IPS-15b (cell line): ENCODE measurements around the gene GPR183.

Experiments
- H3K27me3 ChIP-seq: one replicate; pipeline ENCODE4 v1.6.1; 2013; ENCODE audit warnings: low read length; ENCODE audit not compliant: control insufficient read depth, insufficient read depth
- H3K36me3 ChIP-seq: one replicate; pipeline ENCODE4 v1.6.1; 2013; ENCODE audit warnings: low read length; ENCODE audit not compliant: control insufficient read depth, insufficient read depth
- H3K4me1 ChIP-seq: one replicate; pipeline ENCODE4 v1.6.1; 2013; ENCODE audit warnings: mild to moderate bottlenecking, low read length; ENCODE audit not compliant: control insufficient read depth, insufficient read depth
- H3K4me3 ChIP-seq: one replicate; pipeline ENCODE4 v1.5.1; 2013; ENCODE audit warnings: low read depth, low read length
- H3K9ac ChIP-seq: one replicate; pipeline ENCODE4 v1.6.1; 2013; ENCODE audit warnings: low read depth, mild to moderate bottlenecking, low read length
- H3K9me3 ChIP-seq: one replicate; pipeline ENCODE4 v1.6.1; 2013; ENCODE audit warnings: mild to moderate bottlenecking, low read length; ENCODE audit not compliant: control insufficient read depth, insufficient read depth

GPR183 gene

GRCh38 chr13:99316657-99317256, 9.6 kb upstream of the GPR183 start:
- no peak overlapping the region for H3K9ac ChIP-seq
- H3K4me1 ChIP-seq: no peaks in the 10 kb centered on the region
- peaks cover 4% of the 10 kb centered on the region for H3K36me3 ChIP-seq
- H3K4me3 ChIP-seq: no peak overlapping the region
- no peaks in the 10 kb centered on the region for H3K9me3 ChIP-seq
- H3K27me3 ChIP-seq: no peaks in the 10 kb centered on the region

GRCh38 chr13:99316224-99316623, 9.0 kb upstream of the GPR183 start:
- H3K9ac ChIP-seq: no peak overlapping the region
- no peaks in the 10 kb centered on the region for H3K27me3 ChIP-seq
- H3K4me1 ChIP-seq: no peaks in the 10 kb centered on the region
- H3K9me3 ChIP-seq: no peaks in the 10 kb centered on the region
- H3K4me3 ChIP-seq: no peak overlapping the region
- peaks cover 4% of the 10 kb centered on the region for H3K36me3 ChIP-seq

GRCh38 chr13:99315186-99315585, 8.0 kb upstream of the GPR183 start:
- H3K4me1 ChIP-seq: no peaks in the 10 kb centered on the region
- peaks cover 4% of the 10 kb centered on the region for H3K36me3 ChIP-seq
- H3K9me3 ChIP-seq: no peaks in the 10 kb centered on the region
- no peak overlapping the region for H3K4me3 ChIP-seq
- H3K9ac ChIP-seq: no peak overlapping the region
- no peaks in the 10 kb centered on the region for H3K27me3 ChIP-seq

GRCh38 chr13:99314640-99315176, 7.5 kb upstream of the GPR183 start:
- no peaks in the 10 kb centered on the region for H3K4me1 ChIP-seq
- peaks cover 4% of the 10 kb centered on the region for H3K36me3 ChIP-seq
- no peak overlapping the region for H3K9ac ChIP-seq
- no peak overlapping the region for H3K4me3 ChIP-seq
- H3K27me3 ChIP-seq: no peaks in the 10 kb centered on the region
- H3K9me3 ChIP-seq: no peaks in the 10 kb centered on the region

GRCh38 chr13:99313941-99314340, 6.7 kb upstream of the GPR183 start:
- H3K36me3 ChIP-seq: no peaks in the 10 kb centered on the region
- H3K4me1 ChIP-seq: no peaks in the 10 kb centered on the region
- no peak overlapping the region for H3K4me3 ChIP-seq
- no peaks in the 10 kb centered on the region for H3K27me3 ChIP-seq
- no peaks in the 10 kb centered on the region for H3K9me3 ChIP-seq
- no peak overlapping the region for H3K9ac ChIP-seq

- no peak overlapping the region for H3K4me3 ChIP-seq
- no peaks in the 10 kb centered on the region for H3K36me3 ChIP-seq
- H3K9ac ChIP-seq: no peak overlapping the region
- no peaks in the 10 kb centered on the region for H3K9me3 ChIP-seq
- H3K27me3 ChIP-seq: no peaks in the 10 kb centered on the region
- H3K4me1 ChIP-seq: no peaks in the 10 kb centered on the region
Observed at GRCh38 chr13:99313501-99313900, 6.3 kb upstream of the GPR183 start.

- Histone ChIP-seq H3K9ac (no peak overlapping the region), H3K27me3 (no peaks in the 10 kb centered on the region), H3K4me1 (no peaks in the 10 kb centered on the region)
Observed at GRCh38 chr13:99312493-99312883, 5.3 kb upstream of the GPR183 start.

GRCh38 chr13:99311748-99312492, 4.7 kb upstream of the GPR183 start:
- no peaks in the 10 kb centered on the region for H3K36me3 ChIP-seq
- H3K9ac ChIP-seq: no peak overlapping the region
- no peaks in the 10 kb centered on the region for H3K9me3 ChIP-seq
- no peaks in the 10 kb centered on the region for H3K27me3 ChIP-seq
- no peak overlapping the region for H3K4me3 ChIP-seq
- no peaks in the 10 kb centered on the region for H3K4me1 ChIP-seq

More at GRCh38 chr13:99312493-99312883, 5.3 kb upstream of the GPR183 start:
- H3K9me3 ChIP-seq: no peaks in the 10 kb centered on the region
- no peak overlapping the region for H3K4me3 ChIP-seq
- no peaks in the 10 kb centered on the region for H3K36me3 ChIP-seq

- Histone ChIP-seq H3K9me3 (no peaks in the 10 kb centered on the region), H3K36me3 (no peaks in the 10 kb centered on the region), H3K4me3 (no peak overlapping the region), H3K9ac (no peak overlapping the region), H3K27me3 (no peaks in the 10 kb centered on the region), H3K4me1 (no peaks in the 10 kb centered on the region)
Observed at GRCh38 chr13:99311137-99311536, 3.9 kb upstream of the GPR183 start.

GRCh38 chr13:99310382-99311031, 3.3 kb upstream of the GPR183 start:
- Histone ChIP-seq H3K4me3 (no peak overlapping the region), H3K36me3 (no peaks in the 10 kb centered on the region), H3K27me3 (no peaks in the 10 kb centered on the region), H3K9me3 (no peaks in the 10 kb centered on the region), H3K9ac (no peak overlapping the region), H3K4me1 (no peaks in the 10 kb centered on the region)

- no peaks in the 10 kb centered on the region for H3K36me3 ChIP-seq
- H3K4me3 ChIP-seq: no peak overlapping the region
- no peaks in the 10 kb centered on the region for H3K4me1 ChIP-seq
- H3K27me3 ChIP-seq: no peaks in the 10 kb centered on the region
- no peaks in the 10 kb centered on the region for H3K9me3 ChIP-seq
- no peak overlapping the region for H3K9ac ChIP-seq
Observed at GRCh38 chr13:99308471-99309087, 1.4 kb upstream of the GPR183 start.
